ENCODE measurements around the gene UNC5A. TPM values are rescaled to one million over a fixed set of nuclear protein-coding genes. Genes with fewer than 3 reads are reported as not detected.
A peak's percentile ranks its signal among the peaks of the same experiment; 100 is the strongest.

The UNC5A gene
- total and polyA plus RNA-seq, 5 experiments from 2014 or later: not detected

GRCh38 chr5:176830995-176831423, 20.6 kb downstream of the UNC5A start:
- peaks cover 8 to 44% (median 39%) of the 10 kb centered on the region in 5 donors for H3K27me3 Mint-ChIP-seq
- POLR2A ChIA-PET: no interaction called here
- peaks cover 0 to 2% (median 0%) of the 10 kb centered on the region in 9 donors for H3K9me3 Mint-ChIP-seq
- no peak for DNase-seq
- H3K27ac Mint-ChIP-seq: peak overlapping the region in 1 of 10 donors; percentile 49
- ATAC-seq: no peak
- H3K4me1 Mint-ChIP-seq: peaks cover 0 to 2% (median 0%) of the 10 kb centered on the region in 4 donors
- no peak overlapping the region for H3K4me3 Mint-ChIP-seq
- H3K36me3 Mint-ChIP-seq: peaks cover 0 to 2% (median 0%) of the 10 kb centered on the region in 3 donors

GRCh38 chr5:176831425-176831824, 21.1 kb downstream of the UNC5A start:
- ATAC-seq: no peak
- Mint-ChIP-seq H3K27ac (no peak overlapping the region), H3K36me3 (peaks cover 0 to 2% (median 0%) of the 10 kb centered on the region in 3 donors), H3K27me3 (peaks cover 8 to 47% (median 41%) of the 10 kb centered on the region in 5 donors), H3K4me1 (peaks cover 0 to 2% (median 0%) of the 10 kb centered on the region in 4 donors), H3K4me3 (no peak overlapping the region), H3K9me3 (peaks cover 0 to 2% (median 0%) of the 10 kb centered on the region in 9 donors)
- POLR2A ChIA-PET: no interaction called here
- no peak for DNase-seq

- H3K27me3 Mint-ChIP-seq: peaks cover 8 to 47% (median 41%) of the 10 kb centered on the region in 5 donors
- no peak for ATAC-seq
- no peak overlapping the region for H3K4me3 Mint-ChIP-seq
- peaks cover 0 to 2% (median 0%) of the 10 kb centered on the region in 9 donors for H3K9me3 Mint-ChIP-seq
- DNase-seq: no peak
- H3K36me3 Mint-ChIP-seq: peaks cover 0 to 2% (median 0%) of the 10 kb centered on the region in 3 donors
- POLR2A ChIA-PET: no interaction called here
- H3K27ac Mint-ChIP-seq: no peak overlapping the region
- H3K4me1 Mint-ChIP-seq: peaks cover 0 to 2% (median 0%) of the 10 kb centered on the region in 4 donors
These were observed 21.8 kb downstream of the UNC5A start for GRCh38 chr5:176832162-176832561.

GRCh38 chr5:176833286-176833685, 22.9 kb downstream of the UNC5A start:
- Mint-ChIP-seq H3K4me1 (peaks cover 0 to 2% (median 0%) of the 10 kb centered on the region in 4 donors), H3K27ac (no peak overlapping the region), H3K4me3 (no peak overlapping the region), H3K27me3 (peaks cover 8 to 47% (median 41%) of the 10 kb centered on the region in 5 donors), H3K9me3 (peaks cover 0 to 3% (median 0%) of the 10 kb centered on the region in 9 donors), H3K36me3 (peaks cover 0 to 2% (median 0%) of the 10 kb centered on the region in 3 donors)
- POLR2A ChIA-PET: no interaction called here
- DNase-seq (no peak), ATAC-seq (no peak)

- H3K36me3 Mint-ChIP-seq: peaks cover 0 to 2% (median 0%) of the 10 kb centered on the region in 3 donors
- ATAC-seq: no peak
- H3K27ac Mint-ChIP-seq: no peak overlapping the region
- no peak for DNase-seq
- peaks cover 8 to 61% (median 30%) of the 10 kb centered on the region in 5 donors for H3K27me3 Mint-ChIP-seq
- no peak overlapping the region for H3K4me3 Mint-ChIP-seq
- no peaks in the 10 kb centered on the region for H3K4me1 Mint-ChIP-seq
- peaks cover 0 to 3% (median 0%) of the 10 kb centered on the region in 9 donors for H3K9me3 Mint-ChIP-seq
- POLR2A ChIA-PET: no interaction called here
These were observed 25.6 kb downstream of the UNC5A start for GRCh38 chr5:176835918-176836317.

GRCh38 chr5:176836811-176837706, 26.7 kb downstream of the UNC5A start:
- ATAC-seq (no peak), DNase-seq (no peak)
- Mint-ChIP-seq H3K27me3 (peaks cover 8 to 64% (median 35%) of the 10 kb centered on the region in 5 donors), H3K4me1 (no peaks in the 10 kb centered on the region), H3K4me3 (no peak overlapping the region), H3K36me3 (peaks cover 0 to 2% (median 0%) of the 10 kb centered on the region in 3 donors), H3K9me3 (peaks cover 0 to 3% (median 0%) of the 10 kb centered on the region in 9 donors), H3K27ac (no peak overlapping the region)
- POLR2A ChIA-PET: no interaction called here

GRCh38 chr5:176837707-176838115, 27.4 kb downstream of the UNC5A start:
- DNase-seq: peak; percentile 52 to 85 (median 70)
- Mint-ChIP-seq H3K9me3 (peaks cover 0 to 3% (median 0%) of the 10 kb centered on the region in 9 donors), H3K27ac (no peak overlapping the region), H3K4me1 (no peaks in the 10 kb centered on the region), H3K4me3 (no peak overlapping the region), H3K36me3 (peaks cover 0 to 1% (median 0%) of the 10 kb centered on the region in 3 donors), H3K27me3 (peaks cover 10 to 63% (median 35%) of the 10 kb centered on the region in 5 donors)
- ATAC-seq: peak; percentile 83 to 86
- POLR2A ChIA-PET: no interaction called here

GRCh38 chr5:176843673-176844072, 33.3 kb downstream of the UNC5A start:
- POLR2A ChIA-PET: no interaction called here
- peaks cover 17 to 72% (median 32%) of the 10 kb centered on the region in 5 donors for H3K27me3 Mint-ChIP-seq
- no peaks in the 10 kb centered on the region for H3K9me3 Mint-ChIP-seq
- H3K4me3 Mint-ChIP-seq: no peak overlapping the region
- H3K4me1 Mint-ChIP-seq: peaks cover 0 to 2% (median 0%) of the 10 kb centered on the region in 4 donors
- ATAC-seq (no peak), DNase-seq (no peak)
- no peaks in the 10 kb centered on the region for H3K36me3 Mint-ChIP-seq
- no peak overlapping the region for H3K27ac Mint-ChIP-seq

GRCh38 chr5:176844281-176844680, 33.9 kb downstream of the UNC5A start:
- no peak overlapping the region for H3K27ac Mint-ChIP-seq
- H3K27me3 Mint-ChIP-seq: peaks cover 17 to 76% (median 32%) of the 10 kb centered on the region in 5 donors
- H3K4me3 Mint-ChIP-seq: no peak overlapping the region
- H3K4me1 Mint-ChIP-seq: peaks cover 0 to 2% (median 0%) of the 10 kb centered on the region in 4 donors
- DNase-seq: no peak
- H3K36me3 Mint-ChIP-seq: no peaks in the 10 kb centered on the region
- POLR2A ChIA-PET: no interaction called here
- no peak for ATAC-seq
- no peaks in the 10 kb centered on the region for H3K9me3 Mint-ChIP-seq

GRCh38 chr5:176844706-176845391, 34.5 kb downstream of the UNC5A start:
- Mint-ChIP-seq H3K4me3 (no peak overlapping the region), H3K9me3 (no peaks in the 10 kb centered on the region), H3K4me1 (peaks cover 0 to 2% (median 0%) of the 10 kb centered on the region in 4 donors), H3K27ac (no peak overlapping the region), H3K27me3 (peaks cover 17 to 77% (median 34%) of the 10 kb centered on the region in 5 donors), H3K36me3 (no peaks in the 10 kb centered on the region)
- no peak for DNase-seq
- ATAC-seq: no peak
- POLR2A ChIA-PET: no interaction called here

- Mint-ChIP-seq H3K36me3 (no peaks in the 10 kb centered on the region), H3K27me3 (peaks cover 17 to 77% (median 38%) of the 10 kb centered on the region in 5 donors), H3K9me3 (no peaks in the 10 kb centered on the region), H3K27ac (peak overlapping the region in 1 of 10 donors; percentile 21), H3K4me3 (no peak overlapping the region), H3K4me1 (peaks cover 0 to 2% (median 0%) of the 10 kb centered on the region in 4 donors)
- no peak for DNase-seq
- POLR2A ChIA-PET: no interaction called here
- no peak for ATAC-seq
These were observed 35.0 kb downstream of the UNC5A start for GRCh38 chr5:176845392-176845713.

- POLR2A ChIA-PET: no interaction called here
- peak overlapping the region in 1 of 10 donors; percentile 41 for H3K27ac Mint-ChIP-seq
- ATAC-seq (no peak), DNase-seq (no peak)
- no peaks in the 10 kb centered on the region for H3K36me3 Mint-ChIP-seq
- peaks cover 20 to 81% (median 37%) of the 10 kb centered on the region in 5 donors for H3K27me3 Mint-ChIP-seq
- no peaks in the 10 kb centered on the region for H3K9me3 Mint-ChIP-seq
- H3K4me1 Mint-ChIP-seq: peaks cover 0 to 2% (median 0%) of the 10 kb centered on the region in 4 donors
- no peak overlapping the region for H3K4me3 Mint-ChIP-seq
These were observed 36.2 kb downstream of the UNC5A start for GRCh38 chr5:176846335-176847140.

Data from naive thymus-derived CD8-positive, alpha-beta T cell (primary cell).